ENCODE measurements around the gene GRID1. TPM values are rescaled to one million over a fixed set of nuclear protein-coding genes. Genes with fewer than 3 reads are reported as not detected.

Gene GRID1
- polyA plus RNA-seq, 1 donor (not counting 4 experiments of a cell fraction or from before 2014, with no cell fraction given), result 0.01 TPM

DNA sequence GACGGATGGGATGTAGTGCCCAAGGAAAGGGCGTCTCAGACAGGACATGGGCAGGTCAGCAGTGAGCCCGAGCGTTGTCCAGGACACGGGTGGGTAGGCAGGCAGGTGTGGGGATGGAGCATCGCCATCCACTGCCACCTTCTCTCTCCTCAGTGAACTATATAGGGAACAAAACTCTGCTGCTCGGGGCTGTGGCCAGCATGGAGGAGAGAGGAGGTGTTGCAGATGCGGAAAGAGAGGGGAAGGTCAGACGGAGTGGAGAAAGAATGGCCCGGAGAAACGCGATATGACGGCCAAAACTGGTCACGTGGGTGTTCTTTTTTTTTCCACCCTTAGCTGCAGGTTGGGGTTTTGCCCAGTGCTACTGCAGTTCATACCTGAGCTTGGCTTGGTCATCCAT, 71.2 kb downstream of the GRID1 start:
- no peak for TF ChIP-seq EZH2 (IDR thresholded peaks at IDR 0.05; ENCODE audit: low read length)
- TF ChIP-seq, protein P1, sequence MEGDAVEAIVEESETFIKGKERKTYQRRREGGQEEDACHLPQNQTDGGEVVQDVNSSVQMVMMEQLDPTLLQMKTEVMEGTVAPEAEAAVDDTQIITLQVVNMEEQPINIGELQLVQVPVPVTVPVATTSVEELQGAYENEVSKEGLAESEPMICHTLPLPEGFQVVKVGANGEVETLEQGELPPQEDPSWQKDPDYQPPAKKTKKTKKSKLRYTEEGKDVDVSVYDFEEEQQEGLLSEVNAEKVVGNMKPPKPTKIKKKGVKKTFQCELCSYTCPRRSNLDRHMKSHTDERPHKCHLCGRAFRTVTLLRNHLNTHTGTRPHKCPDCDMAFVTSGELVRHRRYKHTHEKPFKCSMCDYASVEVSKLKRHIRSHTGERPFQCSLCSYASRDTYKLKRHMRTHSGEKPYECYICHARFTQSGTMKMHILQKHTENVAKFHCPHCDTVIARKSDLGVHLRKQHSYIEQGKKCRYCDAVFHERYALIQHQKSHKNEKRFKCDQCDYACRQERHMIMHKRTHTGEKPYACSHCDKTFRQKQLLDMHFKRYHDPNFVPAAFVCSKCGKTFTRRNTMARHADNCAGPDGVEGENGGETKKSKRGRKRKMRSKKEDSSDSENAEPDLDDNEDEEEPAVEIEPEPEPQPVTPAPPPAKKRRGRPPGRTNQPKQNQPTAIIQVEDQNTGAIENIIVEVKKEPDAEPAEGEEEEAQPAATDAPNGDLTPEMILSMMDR (optimal IDR thresholded peaks at IDR 0.05 in 1 of 3, IDR thresholded peaks at IDR 0.05 in 1 of 3, conservative IDR thresholded peaks at IDR 0.05 in 1 of 3; ENCODE audit: extremely low read depth in 1 of 3, insufficient read depth in 2 of 3, low read length in 3 of 3), result no peak
- no peaks in the 10 kb centered on the region for H3K9me3 ChIP-seq (ENCODE audit: control insufficient read depth, low read depth, low read length)
- no peaks in the 10 kb centered on the region for H3K9me1 ChIP-seq (ENCODE audit: control insufficient read depth, extremely low read depth, insufficient read depth, low read length)
- no peak overlapping the region for H3K9ac ChIP-seq (ENCODE audit: control insufficient read depth, extremely low read depth, insufficient read depth, low read length)
- no peaks in the 10 kb centered on the region for H3K27me3 ChIP-seq (ENCODE audit: control insufficient read depth, extremely low read depth, insufficient read depth, low read length)
- DNase-seq (ENCODE audit: low read depth, low spot score) (no peak), FAIRE-seq (no peak)
- no peaks in the 10 kb centered on the region for H3K4me1 ChIP-seq (ENCODE audit: control insufficient read depth, extremely low read depth, insufficient read depth, low read length)
- no peaks in the 10 kb centered on the region for H4K20me1 ChIP-seq (ENCODE audit: control insufficient read depth, extremely low read depth, insufficient read depth, low read length)
- H3K4me2 ChIP-seq (ENCODE audit: control insufficient read depth, extremely low read depth, insufficient read depth, low read depth, low read length), result no peak overlapping the region
- H2AFZ ChIP-seq (ENCODE audit: control insufficient read depth, low read length), result no peak overlapping the region
- H3K79me2 ChIP-seq (ENCODE audit: control insufficient read depth, insufficient read depth, low read length), result no peaks in the 10 kb centered on the region
- no peak overlapping the region for H3K27ac ChIP-seq (ENCODE audit: control insufficient read depth, insufficient read depth, low read length)
- dilution Hi-C loops (cut with MboI; ENCODE audit: extremely low pct_ligation_motif_present, low sequenced_read_pairs), result no loop called here
- no peak overlapping the region for H3K4me3 ChIP-seq (ENCODE audit: control insufficient read depth in 2 of 3, extremely low read depth in 1 of 3, insufficient read depth in 2 of 3, low read depth in 1 of 3, low read length in 3 of 3)
- H3K36me3 ChIP-seq (ENCODE audit: control insufficient read depth in 2 of 2, extremely low read depth in 1 of 2, insufficient read depth in 2 of 2, low read length in 2 of 2), result no peaks in the 10 kb centered on the region

DNA sequence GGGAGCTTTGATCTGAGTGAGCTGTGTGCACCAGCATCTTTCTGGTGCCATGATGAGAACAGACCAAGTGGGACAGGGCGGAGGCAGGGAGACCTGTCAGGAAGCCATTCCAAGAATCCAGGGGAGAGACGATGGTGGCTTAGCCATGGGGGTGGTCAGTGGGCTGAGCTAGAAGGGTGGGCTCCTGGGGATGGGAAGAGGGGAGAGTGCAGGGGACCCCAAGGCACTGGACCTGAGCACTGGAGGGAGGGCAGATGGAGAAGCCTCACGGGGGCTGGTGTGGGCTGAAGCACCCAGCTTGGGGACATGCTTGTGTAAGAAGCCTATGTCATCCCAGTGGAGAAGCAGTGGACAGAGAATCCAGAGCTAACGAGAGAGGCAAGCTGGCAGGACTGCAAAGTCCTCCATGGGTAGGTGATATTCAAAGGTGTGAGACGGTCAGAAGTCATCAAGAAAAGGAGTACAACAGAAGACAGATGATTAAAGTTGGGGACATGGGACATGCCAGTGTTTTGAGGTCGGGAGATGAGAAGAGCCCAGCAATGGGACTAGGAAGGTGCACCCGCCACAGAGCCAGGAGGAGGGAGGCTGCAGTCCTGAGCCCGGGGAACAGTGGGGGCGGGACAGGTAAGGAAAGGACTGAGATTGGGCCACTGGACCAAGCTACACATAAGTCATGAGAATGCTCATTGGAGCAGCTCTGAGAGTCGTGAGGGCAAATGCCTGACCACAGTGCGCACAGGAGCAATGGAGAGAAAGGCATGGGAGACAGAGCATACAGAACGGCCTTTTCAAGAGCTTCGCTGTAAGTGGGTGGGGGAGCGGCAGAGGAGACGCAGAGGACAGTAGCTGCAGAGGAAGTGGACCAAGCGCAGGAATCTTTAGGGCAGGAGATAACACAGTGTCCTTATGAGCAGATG, 72.0 kb downstream of the GRID1 start:
- Histone ChIP-seq H3K4me3 (ENCODE audit: control insufficient read depth in 2 of 3, extremely low read depth in 1 of 3, insufficient read depth in 2 of 3, low read depth in 1 of 3, low read length in 3 of 3) (no peak overlapping the region), H3K9me1 (ENCODE audit: control insufficient read depth, extremely low read depth, insufficient read depth, low read length) (no peaks in the 10 kb centered on the region), H3K9me3 (ENCODE audit: control insufficient read depth, low read depth, low read length) (no peaks in the 10 kb centered on the region), H3K79me2 (ENCODE audit: control insufficient read depth, insufficient read depth, low read length) (no peaks in the 10 kb centered on the region), H4K20me1 (ENCODE audit: control insufficient read depth, extremely low read depth, insufficient read depth, low read length) (no peaks in the 10 kb centered on the region), H3K27me3 (ENCODE audit: control insufficient read depth, extremely low read depth, insufficient read depth, low read length) (no peaks in the 10 kb centered on the region), H3K4me1 (ENCODE audit: control insufficient read depth, extremely low read depth, insufficient read depth, low read length) (no peaks in the 10 kb centered on the region), H3K36me3 (ENCODE audit: control insufficient read depth in 2 of 2, extremely low read depth in 1 of 2, insufficient read depth in 2 of 2, low read length in 2 of 2) (no peaks in the 10 kb centered on the region), H3K4me2 (ENCODE audit: control insufficient read depth, extremely low read depth, insufficient read depth, low read depth, low read length) (no peak overlapping the region), H2AFZ (ENCODE audit: control insufficient read depth, low read length) (no peak overlapping the region), H3K9ac (ENCODE audit: control insufficient read depth, extremely low read depth, insufficient read depth, low read length) (no peak overlapping the region), H3K27ac (ENCODE audit: control insufficient read depth, insufficient read depth, low read length) (no peak overlapping the region)
- dilution Hi-C loops (cut with MboI; ENCODE audit: extremely low pct_ligation_motif_present, low sequenced_read_pairs), result no loop called here
- TF ChIP-seq, protein P1 (optimal IDR thresholded peaks at IDR 0.05 in 1 of 3, IDR thresholded peaks at IDR 0.05 in 1 of 3, conservative IDR thresholded peaks at IDR 0.05 in 1 of 3; ENCODE audit: extremely low read depth in 1 of 3, insufficient read depth in 2 of 3, low read length in 3 of 3), result no peak
- TF ChIP-seq EZH2 (IDR thresholded peaks at IDR 0.05; ENCODE audit: low read length), result no peak
- no peak for DNase-seq (ENCODE audit: low read depth, low spot score)
- no peak for FAIRE-seq
